ENCODE data around the gene HS3ST3A1. TPM values are rescaled to one million over a fixed set of nuclear protein-coding genes. Genes with fewer than 3 reads are reported as not detected.

HS3ST3A1 gene
- total RNA-seq, 1 experiment from 2014 or later = 3.4 TPM

DNA sequence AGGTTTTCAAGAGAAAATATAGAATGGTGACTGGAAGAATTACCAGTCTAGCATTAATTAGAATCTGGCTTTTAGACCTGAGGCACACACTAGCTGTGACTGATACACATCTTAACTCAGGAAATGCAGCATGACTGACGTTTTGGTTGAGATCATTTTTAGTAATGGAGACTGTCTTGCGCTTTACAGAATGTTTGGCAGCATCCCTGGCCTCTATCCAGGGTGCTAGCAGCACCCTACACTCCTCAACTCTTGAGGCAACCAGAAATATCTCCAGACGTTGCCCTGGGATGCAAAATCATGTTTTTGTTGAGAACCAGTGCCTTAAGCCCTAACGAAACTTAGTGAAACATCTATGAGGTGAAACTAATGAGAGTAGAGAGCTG is 109.0 kb downstream of the HS3ST3A1 start:
- Histone ChIP-seq H3K56ac (ENCODE audit: insufficient read length, low read depth, low read length) (no peak overlapping the region), H2BK15ac (ENCODE audit: low read depth, low read length) (no peak overlapping the region), H3K4ac (ENCODE audit: low read depth, low read length) (no peak overlapping the region), H4K5ac (ENCODE audit: insufficient read length, low read depth, low read length) (no peak overlapping the region), H3K4me1 (ENCODE audit: insufficient read depth, low read length) (no peaks in the 10 kb centered on the region), H3K4me2 (ENCODE audit: insufficient read depth, insufficient read length, low read length) (no peak overlapping the region), H3K9ac (ENCODE audit: extremely low read depth, insufficient read length, low read length) (no peak overlapping the region), H3K79me2 (ENCODE audit: insufficient read depth, low read length) (no peaks in the 10 kb centered on the region), H3K23ac (ENCODE audit: insufficient read length, low read depth, low read length) (no peak overlapping the region), H3K27ac (ENCODE audit: insufficient read length, low read depth, low read length) (no peak overlapping the region), H3K18ac (ENCODE audit: insufficient read length, low read depth, low read length) (no peak overlapping the region), H3K79me1 (ENCODE audit: insufficient read depth, low read depth, low read length, poor library complexity, severe bottlenecking) (no peaks in the 10 kb centered on the region), H2AK5ac (ENCODE audit: insufficient read length, low read length) (no peak overlapping the region), H3K23me2 (ENCODE audit: insufficient read length, low read depth, low read length, poor library complexity, severe bottlenecking) (no peaks in the 10 kb centered on the region), H3T11ph (ENCODE audit: low read length) (no peak overlapping the region), H3K14ac (ENCODE audit: insufficient read depth, low read length) (no peak overlapping the region), H4K20me1 (ENCODE audit: control insufficient read depth, insufficient read depth, insufficient read length) (no peaks in the 10 kb centered on the region), H4K91ac (ENCODE audit: insufficient read length, low read depth, low read length) (no peak overlapping the region), H3K27me3 (ENCODE audit: insufficient read depth, low read length) (no peaks in the 10 kb centered on the region), H2BK12ac (ENCODE audit: insufficient read length, low read depth, low read length) (no peak overlapping the region), H2AFZ (ENCODE audit: low read length) (no peak overlapping the region), H2BK20ac (ENCODE audit: low read depth, low read length, poor library complexity, severe bottlenecking) (no peak overlapping the region), H4K8ac (replicated peaks; ENCODE audit: insufficient read length, low read depth, low read length) (no peak overlapping the region), H2BK5ac (ENCODE audit: insufficient read length, low read length) (no peak overlapping the region), H3K9me3 (ENCODE audit: control insufficient read depth, low read depth, low read length) (no peaks in the 10 kb centered on the region), H2BK120ac (ENCODE audit: low read depth, low read length, poor library complexity, severe bottlenecking) (no peak overlapping the region)
- no peak for DNase-seq
- H3K27ac Mint-ChIP-seq = 0 out of 7 replicates have a peak overlapping the region, but pooled peaks of 1 of the 3 experiments have one; percentile 49
- no peak overlapping the region for H3K4me3 Mint-ChIP-seq
- H3K9me3 Mint-ChIP-seq = no peaks in the 10 kb centered on the region
- TF ChIP-seq CTCF (conservative IDR thresholded peaks at IDR 0.05) = no peak
- peaks cover 2 to 3% of the 10 kb centered on the region in 2 experiments for H3K4me1 Mint-ChIP-seq
- peaks cover 0 to 8% (median 4%) of the 10 kb centered on the region in 3 experiments; a peak in 4 of 7 replicates for H3K36me3 Mint-ChIP-seq (ENCODE audit: insufficient read depth in 1 of 3, low read depth in 3 of 3)
- WGBS (ENCODE audit: extremely low coverage, insufficient read length, low lambda C conversion rate) = no CpG with 5 or more reads among the region's 4 CpGs
- no peaks in the 10 kb centered on the region for H3K27me3 Mint-ChIP-seq (ENCODE audit: low read depth)
